Measurements from ENCODE around the gene TET2.

TET2 gene

GRCh38 chr4:105191621-105192210 is 45.0 kb downstream of the TET2 start:
- TF ChIP-seq, protein P1, sequence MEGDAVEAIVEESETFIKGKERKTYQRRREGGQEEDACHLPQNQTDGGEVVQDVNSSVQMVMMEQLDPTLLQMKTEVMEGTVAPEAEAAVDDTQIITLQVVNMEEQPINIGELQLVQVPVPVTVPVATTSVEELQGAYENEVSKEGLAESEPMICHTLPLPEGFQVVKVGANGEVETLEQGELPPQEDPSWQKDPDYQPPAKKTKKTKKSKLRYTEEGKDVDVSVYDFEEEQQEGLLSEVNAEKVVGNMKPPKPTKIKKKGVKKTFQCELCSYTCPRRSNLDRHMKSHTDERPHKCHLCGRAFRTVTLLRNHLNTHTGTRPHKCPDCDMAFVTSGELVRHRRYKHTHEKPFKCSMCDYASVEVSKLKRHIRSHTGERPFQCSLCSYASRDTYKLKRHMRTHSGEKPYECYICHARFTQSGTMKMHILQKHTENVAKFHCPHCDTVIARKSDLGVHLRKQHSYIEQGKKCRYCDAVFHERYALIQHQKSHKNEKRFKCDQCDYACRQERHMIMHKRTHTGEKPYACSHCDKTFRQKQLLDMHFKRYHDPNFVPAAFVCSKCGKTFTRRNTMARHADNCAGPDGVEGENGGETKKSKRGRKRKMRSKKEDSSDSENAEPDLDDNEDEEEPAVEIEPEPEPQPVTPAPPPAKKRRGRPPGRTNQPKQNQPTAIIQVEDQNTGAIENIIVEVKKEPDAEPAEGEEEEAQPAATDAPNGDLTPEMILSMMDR (conservative IDR thresholded peaks at IDR 0.05; ENCODE audit: low read depth, low read length) = no peak
- peak; percentile 60 for DNase-seq (ENCODE audit: low read depth)
- no peak overlapping the region for H3K4me3 ChIP-seq (ENCODE audit: low read depth, low read length)

DNA sequence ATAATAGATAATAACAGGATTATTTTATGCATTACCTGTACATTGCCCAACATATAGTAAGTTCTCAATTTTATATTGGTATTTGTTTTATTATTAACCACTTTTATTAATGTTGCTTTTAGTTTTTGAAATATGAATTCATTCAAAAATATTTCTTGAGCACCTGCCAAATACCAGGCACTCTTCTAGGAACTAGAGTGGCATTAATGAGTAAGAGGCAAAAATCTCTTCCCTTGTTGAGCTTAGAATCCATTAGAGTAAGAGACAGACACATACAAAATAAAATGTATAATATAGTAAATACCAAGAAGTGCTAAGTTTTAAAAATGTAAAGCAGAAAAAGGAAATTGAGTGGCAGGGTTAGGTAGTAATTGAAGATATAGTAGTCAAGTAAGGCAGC is 45.8 kb downstream of the TET2 start:
- no peak overlapping the region for H3K4me3 ChIP-seq (ENCODE audit: low read depth, low read length)
- TF ChIP-seq, protein P1 (conservative IDR thresholded peaks at IDR 0.05; ENCODE audit: low read depth, low read length) = no peak
- no peak for DNase-seq (ENCODE audit: low read depth)

DNA sequence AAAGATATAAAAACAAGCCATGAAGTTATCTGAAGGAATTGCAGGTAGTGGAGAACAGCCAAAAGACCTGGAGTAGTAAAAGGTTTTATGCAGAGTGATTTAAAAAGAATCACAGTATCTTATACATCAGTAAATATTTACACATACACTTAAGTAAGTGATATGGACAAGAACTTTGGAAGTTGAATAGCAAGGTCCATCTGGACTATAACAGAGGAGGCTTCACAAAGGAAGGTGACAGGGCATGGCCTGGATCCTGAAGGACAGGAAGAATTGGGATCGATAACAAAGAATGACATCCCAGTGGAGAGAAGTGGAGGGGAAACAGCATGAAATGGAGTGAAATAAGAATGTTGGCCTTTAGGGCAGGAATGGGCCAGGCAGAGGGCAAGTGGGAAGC is 46.2 kb downstream of the TET2 start:
- DNase-seq (ENCODE audit: low read depth) = no peak
- no peak overlapping the region for H3K4me3 ChIP-seq (ENCODE audit: low read depth, low read length)
- TF ChIP-seq, protein P1 (conservative IDR thresholded peaks at IDR 0.05; ENCODE audit: low read depth, low read length) = no peak

DNA sequence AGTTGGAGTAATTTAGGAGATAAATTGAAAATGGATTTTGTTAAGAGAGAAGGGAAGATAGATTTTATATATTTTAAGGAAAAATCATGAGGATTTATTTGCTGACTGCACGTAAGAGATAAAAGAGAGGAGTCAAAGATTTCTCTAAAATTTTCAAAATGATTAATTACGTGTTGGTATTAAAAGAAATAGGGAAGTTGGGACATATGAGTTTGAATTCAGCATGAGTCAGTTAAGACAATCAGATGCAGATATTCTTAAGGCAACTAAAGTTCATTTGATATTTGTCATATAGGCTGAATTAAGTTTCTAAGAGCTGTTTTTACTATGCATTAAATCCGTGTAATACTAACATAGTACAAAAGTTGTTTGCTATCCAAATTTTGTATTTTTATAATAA is 46.9 kb downstream of the TET2 start:
- H3K4me3 ChIP-seq (ENCODE audit: low read depth, low read length) = no peak overlapping the region

GRCh38 chr4:105194328-105195231 is 47.9 kb downstream of the TET2 start:
- DNase-seq (ENCODE audit: low read depth) = peak; percentile 69
- TF ChIP-seq, protein P1 (conservative IDR thresholded peaks at IDR 0.05; ENCODE audit: low read depth, low read length) = no peak
- H3K4me3 ChIP-seq (ENCODE audit: low read depth, low read length) = no peak overlapping the region

More for the DNA sequence above, 46.9 kb downstream of the TET2 start:
- no peak for DNase-seq (ENCODE audit: low read depth)
- TF ChIP-seq, protein P1 (conservative IDR thresholded peaks at IDR 0.05; ENCODE audit: low read depth, low read length) = no peak

DNA sequence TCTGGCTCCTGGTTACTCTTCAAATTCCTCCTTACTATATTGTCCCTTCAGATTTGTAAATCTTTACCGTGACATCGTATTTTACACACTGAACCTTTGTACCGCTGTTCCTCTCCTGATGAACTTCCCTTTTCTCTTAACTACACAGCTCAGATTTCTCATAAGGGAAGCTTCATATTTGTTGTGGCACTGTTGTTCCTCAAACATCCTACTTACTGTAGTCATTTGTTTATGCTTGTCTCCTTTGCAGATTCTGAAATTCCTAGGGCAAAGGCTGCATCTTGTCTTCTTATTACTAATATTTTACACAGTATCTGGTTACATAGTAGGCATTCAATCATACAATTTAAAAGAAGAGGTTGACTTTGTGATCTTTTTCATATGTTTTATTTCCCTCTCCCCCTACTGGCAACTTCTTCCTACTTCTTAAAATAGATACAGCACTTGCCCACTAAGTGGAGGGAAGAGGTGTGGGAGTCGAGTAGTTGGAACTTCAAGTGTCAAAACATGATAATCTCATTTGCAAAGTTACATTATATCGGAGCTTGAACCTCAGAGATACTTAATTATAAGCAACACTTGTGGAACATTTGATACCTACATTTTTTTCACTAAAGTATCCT is 50.0 kb downstream of the TET2 start:
- TF ChIP-seq, protein P1 (conservative IDR thresholded peaks at IDR 0.05; ENCODE audit: low read depth, low read length) = peak; percentile 48
- DNase-seq (ENCODE audit: low read depth) = peak; percentile 41
- H3K4me3 ChIP-seq (ENCODE audit: low read depth, low read length) = no peak overlapping the region

All from choroid plexus epithelial cell (primary cell).